Measurements from ENCODE around the gene BRAT1.
"Not testable (repeated sequence)": the region's sequence is repeated elsewhere in the genome, so short reads cannot be mapped to it uniquely, and the experiment has no call there.

Gene BRAT1

GRCh38 chr7:2583798-2584580 is 28.7 kb upstream of the BRAT1 start:
- no peak for DNase-seq (ENCODE audit: low spot score)

- DNase-seq (ENCODE audit: low spot score) = no peak
Measured at GRCh38 chr7:2582006-2582735, 26.8 kb upstream of the BRAT1 start.

- no peak for DNase-seq (ENCODE audit: low spot score)
Measured at GRCh38 chr7:2580636-2581035, 25.3 kb upstream of the BRAT1 start.

- no peak for DNase-seq (ENCODE audit: low spot score)
Measured at GRCh38 chr7:2577914-2578680, 22.8 kb upstream of the BRAT1 start.

- DNase-seq (ENCODE audit: low spot score) = no peak
Measured at GRCh38 chr7:2576742-2577491, 21.6 kb upstream of the BRAT1 start.

- DNase-seq (ENCODE audit: low spot score) = no peak
Measured at GRCh38 chr7:2575733-2576340, 20.5 kb upstream of the BRAT1 start.

GRCh38 chr7:2575046-2575732 is 19.9 kb upstream of the BRAT1 start:
- DNase-seq (ENCODE audit: low spot score) = no peak

- DNase-seq (ENCODE audit: low spot score) = no peak
Measured at GRCh38 chr7:2573761-2574160, 18.4 kb upstream of the BRAT1 start.

GRCh38 chr7:2572101-2572842 is 16.9 kb upstream of the BRAT1 start:
- DNase-seq (ENCODE audit: low spot score) = no peak

GRCh38 chr7:2571409-2571808 is 16.1 kb upstream of the BRAT1 start:
- no peak for DNase-seq (ENCODE audit: low spot score)

- no peak for DNase-seq (ENCODE audit: low spot score)
Measured at GRCh38 chr7:2570021-2570420, 14.7 kb upstream of the BRAT1 start.

- no peak for DNase-seq (ENCODE audit: low spot score)
Measured at GRCh38 chr7:2569421-2569820, 14.1 kb upstream of the BRAT1 start.

GRCh38 chr7:2568521-2569223 is 13.3 kb upstream of the BRAT1 start:
- DNase-seq (ENCODE audit: low spot score) = no peak

GRCh38 chr7:2567679-2568278 is 12.5 kb upstream of the BRAT1 start:
- DNase-seq (ENCODE audit: low spot score) = no peak

GRCh38 chr7:2566890-2567678 is 11.8 kb upstream of the BRAT1 start:
- no peak for DNase-seq (ENCODE audit: low spot score)

GRCh38 chr7:2566348-2566889 is 11.1 kb upstream of the BRAT1 start:
- DNase-seq (ENCODE audit: low spot score) = no peak

GRCh38 chr7:2564970-2565540 is 9.7 kb upstream of the BRAT1 start:
- DNase-seq (ENCODE audit: low spot score) = no peak

- not testable (repeated sequence) for DNase-seq (ENCODE audit: low spot score)
Measured at GRCh38 chr7:2563955-2564354, 8.6 kb upstream of the BRAT1 start.
